DMS79 treated with DMSO at 0.1 percent for 48 hours (cell line): ENCODE measurements around the gene FREM2.
A peak's percentile ranks its signal among the peaks of the same experiment; 100 is the strongest.

Experiments
- DNase-seq: peaks from one replicate; lab custom pipeline; 2025; lab: John Stamatoyannopoulos, UW

Gene FREM2

GRCh38 chr13:38897521-38897920, 210.6 kb downstream of the FREM2 start:
- no peak for DNase-seq

GRCh38 chr13:38898481-38898880, 211.6 kb downstream of the FREM2 start:
- DNase-seq: no peak

DNA sequence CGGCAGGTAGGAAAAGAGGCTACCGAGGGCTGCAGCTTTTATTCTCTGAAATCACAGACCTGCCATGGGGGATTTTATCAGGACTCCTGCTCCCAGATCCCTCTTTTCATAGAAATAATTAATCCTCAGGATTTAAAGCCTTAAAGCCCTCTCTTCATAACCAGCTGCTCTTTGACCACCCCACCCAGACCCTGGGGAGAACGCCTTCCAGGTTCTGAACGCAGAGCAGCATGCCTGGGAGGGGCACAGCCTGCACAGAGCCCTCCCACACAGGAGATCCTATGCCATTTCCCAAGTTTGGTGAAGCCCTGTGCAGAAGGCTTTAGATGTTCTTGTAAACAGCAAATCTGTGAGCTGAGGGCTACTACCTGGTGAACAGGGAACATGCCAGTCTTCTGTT, 212.7 kb downstream of the FREM2 start:
- no peak for DNase-seq

- no peak for DNase-seq
Measured at GRCh38 chr13:38900188-38900587, 213.3 kb downstream of the FREM2 start.

- no peak for DNase-seq
Measured at GRCh38 chr13:38902551-38902950, 215.7 kb downstream of the FREM2 start.

- no peak for DNase-seq
Measured at GRCh38 chr13:38905081-38905480, 218.2 kb downstream of the FREM2 start.

GRCh38 chr13:38905861-38906260, 219.0 kb downstream of the FREM2 start:
- no peak for DNase-seq

- DNase-seq: no peak
Measured at GRCh38 chr13:38908574-38908973, 221.7 kb downstream of the FREM2 start.

- DNase-seq: peak; percentile 1
Measured at GRCh38 chr13:38914070-38914469, 227.2 kb downstream of the FREM2 start.

DNA sequence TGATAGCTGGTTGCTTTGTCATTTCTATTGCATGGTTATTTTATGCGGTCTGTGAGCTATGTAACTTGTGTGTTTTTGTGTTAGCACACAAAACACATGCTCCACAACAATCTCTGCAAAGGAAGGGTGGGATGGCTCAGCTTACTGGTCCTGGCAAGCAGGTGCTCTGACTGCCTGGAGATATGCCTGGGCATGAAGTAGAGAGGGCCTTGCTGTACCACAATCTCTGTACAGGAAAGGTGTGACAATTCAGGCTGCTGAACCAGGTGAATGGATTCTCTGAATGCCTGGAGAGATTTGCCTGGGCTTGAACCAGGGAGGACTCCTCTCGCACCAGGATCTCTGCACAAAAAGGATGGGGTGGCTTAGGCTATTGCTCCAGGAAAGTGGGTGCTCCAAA, 234.2 kb downstream of the FREM2 start:
- DNase-seq: no peak

- DNase-seq: no peak
Measured at GRCh38 chr13:38922170-38922569, 235.3 kb downstream of the FREM2 start.

GRCh38 chr13:38933786-38934185, 246.9 kb downstream of the FREM2 start:
- DNase-seq: no peak
